PC-3 (cell line): ENCODE results near the gene PNP.

Experiments used
- EZH2 ChIP-seq: fragments of 300-600 bp; sonication (generic); IDR thresholded peaks from one replicate; pipeline ENCODE4 v1.6.1; 2017; ENCODE audit warnings: antibody characterized with exemption, mild to moderate bottlenecking, low read length; ENCODE audit not compliant: unreplicated experiment
- EZH2phosphoT487 ChIP-seq: fragments of 300-600 bp; sonication (generic); IDR thresholded peaks from 2 replicates; pipeline ENCODE4 v1.6.1; 2018; ENCODE audit warnings: mild to moderate bottlenecking, antibody characterized with exemption, low read length, borderline replicate concordance
- TF ChIP-seq, protein P1 (sequence below): fragments of 300-600 bp; sonication (generic); conservative IDR thresholded peaks from 2 replicates; pipeline ENCODE4 v1.5.1; 2017; ENCODE audit warnings: antibody characterized with exemption, low read depth, mild to moderate bottlenecking, low read length

GRCh38 chr14:20499881-20500280, 30.7 kb downstream of the PNP start:
- TF ChIP-seq, protein P1, sequence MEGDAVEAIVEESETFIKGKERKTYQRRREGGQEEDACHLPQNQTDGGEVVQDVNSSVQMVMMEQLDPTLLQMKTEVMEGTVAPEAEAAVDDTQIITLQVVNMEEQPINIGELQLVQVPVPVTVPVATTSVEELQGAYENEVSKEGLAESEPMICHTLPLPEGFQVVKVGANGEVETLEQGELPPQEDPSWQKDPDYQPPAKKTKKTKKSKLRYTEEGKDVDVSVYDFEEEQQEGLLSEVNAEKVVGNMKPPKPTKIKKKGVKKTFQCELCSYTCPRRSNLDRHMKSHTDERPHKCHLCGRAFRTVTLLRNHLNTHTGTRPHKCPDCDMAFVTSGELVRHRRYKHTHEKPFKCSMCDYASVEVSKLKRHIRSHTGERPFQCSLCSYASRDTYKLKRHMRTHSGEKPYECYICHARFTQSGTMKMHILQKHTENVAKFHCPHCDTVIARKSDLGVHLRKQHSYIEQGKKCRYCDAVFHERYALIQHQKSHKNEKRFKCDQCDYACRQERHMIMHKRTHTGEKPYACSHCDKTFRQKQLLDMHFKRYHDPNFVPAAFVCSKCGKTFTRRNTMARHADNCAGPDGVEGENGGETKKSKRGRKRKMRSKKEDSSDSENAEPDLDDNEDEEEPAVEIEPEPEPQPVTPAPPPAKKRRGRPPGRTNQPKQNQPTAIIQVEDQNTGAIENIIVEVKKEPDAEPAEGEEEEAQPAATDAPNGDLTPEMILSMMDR = no peak
- TF ChIP-seq EZH2phosphoT487 (no peak), EZH2 (no peak)
